Caki2 (cell line): Measurements from ENCODE around the gene SCAMP2. TPM values are rescaled to one million over a fixed set of nuclear protein-coding genes. Genes with fewer than 3 reads are reported as not detected.

Source experiments
- DNase-seq: peaks from one replicate; pipeline ENCODE4 v3.0.0-alpha.2; 2015; ENCODE audit warnings: low read depth
- in situ Hi-C: cut with HindIII; loops from 2 replicates; pipeline ENCODE4 v1.10.0; 2016; ENCODE audit warnings: low sequenced_read_pairs, low pct_unique_long_range_greater_than_20kb, mixed read lengths
- total RNA-seq: library from RNA; depleted of rRNA; stranded (reverse); fragments of >200 nt; shearing (Covaris generic); gene quantifications from 2 replicates; pipeline ENCODE4 v1.2.3, GENCODE V29; 2014; ENCODE audit warnings: low replicate concordance

The SCAMP2 gene
- total RNA-seq, 1 experiment from 2014 or later: 36.1 TPM

- DNase-seq: no peak
- in situ Hi-C loops: no loop called here
Measured at GRCh38 chr15:74808840-74809229, 64.3 kb downstream of the SCAMP2 start.

- in situ Hi-C loops: no loop called here
- DNase-seq: peak; percentile 46
Measured at GRCh38 chr15:74808078-74808839, 64.9 kb downstream of the SCAMP2 start.

GRCh38 chr15:74807282-74807681 is 65.9 kb downstream of the SCAMP2 start:
- no peak for DNase-seq
- in situ Hi-C loops: no loop called here

GRCh38 chr15:74804935-74805334 is 68.2 kb downstream of the SCAMP2 start:
- no peak for DNase-seq
- in situ Hi-C loops: no loop called here

GRCh38 chr15:74802862-74803447 is 70.2 kb downstream of the SCAMP2 start:
- no peak for DNase-seq
- in situ Hi-C loops: no loop called here

- in situ Hi-C loops: no loop called here
- no peak for DNase-seq
Measured at GRCh38 chr15:74802290-74802689, 70.9 kb downstream of the SCAMP2 start.

GRCh38 chr15:74801311-74801997 is 71.7 kb downstream of the SCAMP2 start:
- in situ Hi-C loops: no loop called here
- no peak for DNase-seq

- no peak for DNase-seq
- in situ Hi-C loops: no loop called here
Measured at GRCh38 chr15:74800559-74801094, 72.5 kb downstream of the SCAMP2 start.

GRCh38 chr15:74799856-74800558 is 73.2 kb downstream of the SCAMP2 start:
- in situ Hi-C loops: no loop called here
- DNase-seq: peak; percentile 67

GRCh38 chr15:74799255-74799855 is 73.8 kb downstream of the SCAMP2 start:
- no peak for DNase-seq
- in situ Hi-C loops: no loop called here

GRCh38 chr15:74798388-74799254 is 74.5 kb downstream of the SCAMP2 start:
- in situ Hi-C loops: no loop called here
- DNase-seq: no peak

- in situ Hi-C loops: no loop called here
- DNase-seq: no peak
Measured at GRCh38 chr15:74795966-74796625, 77.1 kb downstream of the SCAMP2 start.

GRCh38 chr15:74794970-74795349 is 78.2 kb downstream of the SCAMP2 start:
- in situ Hi-C loops: no loop called here
- no peak for DNase-seq

GRCh38 chr15:74794248-74794969 is 78.8 kb downstream of the SCAMP2 start:
- in situ Hi-C loops: no loop called here
- DNase-seq: no peak
